B cell (primary cell): Measurements from ENCODE around the gene KLF3. TPM values are rescaled to one million over a fixed set of nuclear protein-coding genes. Genes with fewer than 3 reads are reported as not detected.

Experiments
- ATAC-seq: fragments of 200-7000 bp; cut with Tn5 transposase; one replicate; pipeline ENCODE4 v1.10.0; 2021; ENCODE audit warnings: low read depth, mild to moderate bottlenecking, moderate number of reproducible peaks, moderate library complexity
- CTCF ChIA-PET: fragments of 350-600 bp; sonication (Branson Sonifier 250); formaldehyde crosslinking; loops from one replicate; lab custom pipeline; 2021; ENCODE audit warnings: antibody characterized with exemption, inconsistent platforms; lab: Charles Lee
- POLR2A ChIA-PET: fragments of 350-600 bp; sonication (Branson Sonifier 250); formaldehyde crosslinking; loops from one replicate; lab custom pipeline; 2021; ENCODE audit warnings: antibody characterized with exemption; lab: Charles Lee
- DNase-seq: peaks from one replicate; pipeline ENCODE4 v3.0.0; 2013
- H2AFZ ChIP-seq: 2 replicates; pipeline ENCODE4 v1.6.1; 2012; ENCODE audit warnings: mild to moderate bottlenecking, low read depth, low read length; ENCODE audit not compliant: insufficient read depth, poor library complexity, severe bottlenecking
- H3K27ac ChIP-seq, 2 donors: 1 replicate in 1 of 2; 2 replicates in 1 of 2; pipeline ENCODE4 v1.5.1; 2012 to 2013; ENCODE audit warnings: low read length in 2 of 2, mild to moderate bottlenecking in 2 of 2, moderate library complexity in 1 of 2
- H3K27me3 ChIP-seq, 4 experiments: fragments of 200-600 bp in 1 of 4; sonication (generic) in 1 of 4; replicated peaks in 1 of 4; 1 replicate in 2 of 4; 2 replicates in 2 of 4; pipeline versions ENCODE4 v1.6.1 to v1.7.0; 2013 to 2016; ENCODE audit warnings: low read length in 3 of 4, mild to moderate bottlenecking in 2 of 4, mixed read lengths in 1 of 4, moderate library complexity in 1 of 4; ENCODE audit not compliant: insufficient read depth in 4 of 4, control insufficient read depth in 3 of 4; ENCODE audit errors: control extremely low read depth in 1 of 4
- H3K36me3 ChIP-seq, 2 experiments: replicated peaks in 1 of 2; 1 replicate in 1 of 2; 2 replicates in 1 of 2; pipeline versions ENCODE4 v1.6.1 to v1.7.1; 2013; ENCODE audit warnings: low read length in 1 of 2; ENCODE audit not compliant: insufficient read depth in 2 of 2, control insufficient read depth in 1 of 2; ENCODE audit errors: control extremely low read depth in 1 of 2, extremely low read depth in 1 of 2
- H3K4me1 ChIP-seq, 2 donors: fragments of 200-600 bp in 1 of 2; sonication (generic) in 1 of 2; 1 replicate in 1 of 2; 2 replicates in 1 of 2; pipeline versions ENCODE4 v1.5.1 to v1.6.1; 2013 to 2017; ENCODE audit warnings: low read length in 2 of 2; ENCODE audit not compliant: control insufficient read depth in 2 of 2, insufficient read depth in 2 of 2
- H3K4me2 ChIP-seq: replicated peaks from 2 replicates; pipeline ENCODE3; 2012; ENCODE audit warnings: mild to moderate bottlenecking, low read depth, low read length; ENCODE audit not compliant: poor library complexity, severe bottlenecking
- H3K4me3 ChIP-seq, 5 experiments: fragments of 200-600 bp in 1 of 5; sonication (generic) in 1 of 5; 1 replicate in 3 of 5; 2 replicates in 2 of 5; pipeline versions ENCODE4 v1.5.1 to v1.7.0; 2011 to 2016; ENCODE audit warnings: low read length in 4 of 5, mild to moderate bottlenecking in 4 of 5, low read depth in 2 of 5, control low read depth in 1 of 5, moderate library complexity in 1 of 5; ENCODE audit not compliant: insufficient read depth in 1 of 5; ENCODE audit errors: control extremely low read depth in 1 of 5, extremely low read depth in 1 of 5
- H3K79me2 ChIP-seq: fragments of 200-600 bp; sonication (generic); one replicate; pipeline ENCODE4 v1.6.0; 2016; ENCODE audit warnings: low read length; ENCODE audit not compliant: control insufficient read depth, insufficient read depth
- H3K9ac ChIP-seq: fragments of 200-600 bp; sonication (generic); 2 replicates; pipeline ENCODE4 v1.6.1; 2017; ENCODE audit warnings: mild to moderate bottlenecking, low read length, moderate library complexity
- H3K9me3 ChIP-seq, 3 donors: one replicate each; pipeline versions ENCODE4 v1.6.1 to v1.7.1; 2013; ENCODE audit warnings: low read length in 2 of 3; ENCODE audit not compliant: control insufficient read depth in 2 of 3, insufficient read depth in 1 of 3; ENCODE audit errors: control extremely low read depth in 1 of 3
- H4K20me1 ChIP-seq: 2 replicates; pipeline ENCODE4 v1.6.0; 2012; ENCODE audit warnings: mild to moderate bottlenecking, low read length; ENCODE audit not compliant: insufficient read depth, control insufficient read depth, poor library complexity, severe bottlenecking
- H3K27ac Mint-ChIP-seq: one replicate; pipeline ENCODE4 v1.8.0; 2021; ENCODE audit warnings: mixed read lengths
- H3K27me3 Mint-ChIP-seq: one replicate; pipeline ENCODE4 v1.8.0; 2021; ENCODE audit warnings: mixed read lengths
- H3K4me1 Mint-ChIP-seq: one replicate; pipeline ENCODE4 v1.8.0; 2021; ENCODE audit warnings: mixed read lengths
- H3K4me3 Mint-ChIP-seq: one replicate; pipeline ENCODE4 v1.8.0; 2021; ENCODE audit warnings: mixed read lengths
- H3K9me3 Mint-ChIP-seq: one replicate; pipeline ENCODE4 v1.8.0; 2022; ENCODE audit warnings: mixed read lengths; ENCODE audit not compliant: insufficient read depth
- CTCF ChIP-seq: fragments of 200-600 bp; IDR thresholded peaks from one replicate; pipeline ENCODE4 v1.8.0; 2022; ENCODE audit warnings: antibody characterized with exemption, mild to moderate bottlenecking
- EZH2 ChIP-seq: IDR thresholded peaks from 2 replicates; pipeline ENCODE4 v1.6.1; 2012; ENCODE audit warnings: borderline replicate concordance, low read depth, mild to moderate bottlenecking, moderate library complexity, low read length; ENCODE audit not compliant: insufficient read depth, poor library complexity, severe bottlenecking
- WGBS: methylation state at CpG from one replicate; pipeline ENCODE4 v1.1.5; 2013; ENCODE audit warnings: missing lambda C conversion rate; ENCODE audit not compliant: insufficient coverage; 5-methylcytosine and 5-hydroxymethylcytosine counted together
- intact Hi-C: fragments of 100-400 bp; cut with micrococcal nuclease; formaldehyde crosslinking; loops from one replicate; pipeline ENCODE4 v1.10.0; 2022
- polyA plus RNA-seq: library from polyadenylated mRNA; depleted of rRNA; stranded (reverse); fragments of >200 nt; gene quantifications from 2 replicates; pipeline ENCODE4 v1.2.3, GENCODE V29; 2012
- total RNA-seq, 2 donors: library from RNA; stranded (reverse); fragments of 120-200 nt in 1 of 2; gene quantifications; 1 replicate in 1 of 2; 2 replicates in 1 of 2; pipeline versions ENCODE4 v1.2.3 to v1.2.4, GENCODE V29; 2013 to 2022

KLF3 gene
- total and polyA plus RNA-seq, 2 donors (not counting 1 experiment from before 2014, with no cell fraction given): 32.9 to 51.9 TPM

GRCh38 chr4:38662522-38663089 is 1.4 kb upstream of the KLF3 start:
- peak overlapping the region; percentile 79 for H2AFZ ChIP-seq
- POLR2A ChIA-PET: interaction anchor here (0.9 to 1.8 kb wide), 5 partner anchors 8 to 704 kb away, joined by 3 to 9 read pairs (median 3); partner anchors contain the start of gene RFC1
- Mint-ChIP-seq H3K4me1 (peaks cover 64% of the 10 kb centered on the region), H3K27ac (peak overlapping the region; percentile 96), H3K9me3 (no peaks in the 10 kb centered on the region), H3K27me3 (no peaks in the 10 kb centered on the region), H3K4me3 (peak overlapping the region; percentile 89)
- H3K36me3 ChIP-seq: no peaks in the 10 kb centered on the region
- peak overlapping the region; percentile 74 for H3K9ac ChIP-seq
- CTCF ChIA-PET: interaction anchor here (1.0 to 1.9 kb wide), 4 partner anchors 12 to 484 kb away, joined by 3 to 5 read pairs (median 4); no protein-coding TSS in a partner anchor
- 43% methylated on average over 19 of the region's 26 CpGs for WGBS
- peaks cover 55 to 61% of the 10 kb centered on the region in 2 donors for H3K4me1 ChIP-seq
- TF ChIP-seq EZH2 (no peak), CTCF (no peak)
- H3K4me2 ChIP-seq: peak overlapping the region; percentile 83
- no peaks in the 10 kb centered on the region for H3K9me3 ChIP-seq
- H3K4me3 ChIP-seq: peak overlapping the region; percentile 45 to 72 (median 63)
- H4K20me1 ChIP-seq: no peaks in the 10 kb centered on the region
- H3K79me2 ChIP-seq: peaks cover 85% of the 10 kb centered on the region
- H3K27ac ChIP-seq: peak overlapping the region; percentile 90 to 92
- ATAC-seq (no peak), DNase-seq (no peak)
- no peaks in the 10 kb centered on the region for H3K27me3 ChIP-seq
- intact Hi-C loops: loop anchor here (1.0 to 10.0 kb wide), 8 partner anchors 122 to 1532 kb away; partner anchors contain the start of genes RELL1, RHOH, TBC1D1 and TLR10
